Fibroblast of mammary gland (primary cell): ENCODE results near the gene CDK14.

Experiments used
- DNase-seq: peaks from one replicate; pipeline ENCODE4 v3.0.0-alpha.2; 2010; ENCODE audit warnings: low read depth
- H3K4me3 ChIP-seq: 2 replicates; pipeline ENCODE4 v1.5.1; 2011; ENCODE audit warnings: low read depth, mild to moderate bottlenecking, low read length, moderate library complexity; ENCODE audit not compliant: control insufficient read depth
- CTCF ChIP-seq: conservative IDR thresholded peaks from 2 replicates; pipeline ENCODE4 v1.5.1; 2011; ENCODE audit warnings: low read depth, low read length, inconsistent platforms; ENCODE audit not compliant: control insufficient read depth, insufficient read depth

CDK14 gene

GRCh38 chr7:91230503-91230902 lies 634.4 kb downstream of the CDK14 start:
- no peak for TF ChIP-seq CTCF
- no peak overlapping the region for H3K4me3 ChIP-seq
- DNase-seq, result no peak

GRCh38 chr7:91233212-91233611 lies 637.1 kb downstream of the CDK14 start:
- H3K4me3 ChIP-seq, result no peak overlapping the region
- DNase-seq, result no peak
- TF ChIP-seq CTCF, result no peak

- no peak overlapping the region for H3K4me3 ChIP-seq
- DNase-seq, result peak; percentile 26
- TF ChIP-seq CTCF, result no peak
Measured at GRCh38 chr7:91235211-91235832, 639.2 kb downstream of the CDK14 start.

- DNase-seq, result peak; percentile 95
- H3K4me3 ChIP-seq, result no peak overlapping the region
- TF ChIP-seq CTCF, result no peak
Measured at GRCh38 chr7:91239171-91239604, 643.1 kb downstream of the CDK14 start.

- no peak for TF ChIP-seq CTCF
- H3K4me3 ChIP-seq, result no peak overlapping the region
- DNase-seq, result no peak
Measured at GRCh38 chr7:91239772-91240171, 643.7 kb downstream of the CDK14 start.

GRCh38 chr7:91240376-91240941 lies 644.3 kb downstream of the CDK14 start:
- DNase-seq, result peak; percentile 92

More at GRCh38 chr7:91240376-91240941, 644.3 kb downstream of the CDK14 start:
- no peak overlapping the region for H3K4me3 ChIP-seq
- TF ChIP-seq CTCF, result no peak
